SU-DHL-6 (cell line): ENCODE data around the gene GRAMD1B.

ENCODE experiments used
- H2AFZ ChIP-seq: fragments of 200-600 bp; sonication (generic); 2 replicates; pipeline ENCODE4 v1.6.1; 2014; ENCODE audit warnings: low read depth, mild to moderate bottlenecking, moderate library complexity, mixed read lengths, antibody characterized with exemption, low read length; ENCODE audit not compliant: severe bottlenecking
- H3F3A ChIP-seq: fragments of 200-600 bp; shearing (Covaris generic); 2 replicates; pipeline ENCODE4 v1.6.0; 2016; ENCODE audit warnings: antibody characterized with exemption, mild to moderate bottlenecking; ENCODE audit not compliant: insufficient read depth
- H3K27ac ChIP-seq: fragments of 200-600 bp; sonication (generic); 2 replicates; pipeline ENCODE4 v1.5.1; 2016; ENCODE audit warnings: low read depth, mild to moderate bottlenecking, low read length, moderate library complexity, mixed read lengths
- H3K27me3 ChIP-seq: fragments of 200-600 bp; sonication (generic), shearing (Covaris generic); 2 replicates; pipeline ENCODE4 v1.6.0; 2014; ENCODE audit warnings: mild to moderate bottlenecking, low read length
- H3K36me3 ChIP-seq: fragments of 200-600 bp; sonication (generic); 2 replicates; pipeline ENCODE4 v1.6.1; 2014; ENCODE audit warnings: mild to moderate bottlenecking, low read length, mixed read lengths
- H3K4me2 ChIP-seq: fragments of 300-600, 200-600 bp; shearing (Covaris generic), sonication (generic); 2 replicates; pipeline ENCODE4 v1.6.0; 2014; ENCODE audit warnings: low read length, low read depth, mild to moderate bottlenecking; ENCODE audit not compliant: poor library complexity, severe bottlenecking
- H3K4me3 ChIP-seq: fragments of 200-600 bp; sonication (generic); 2 replicates; pipeline ENCODE4 v1.5.1; 2014; ENCODE audit warnings: antibody characterized with exemption, low read length, mild to moderate bottlenecking, mixed read lengths; ENCODE audit not compliant: insufficient read depth, poor library complexity, severe bottlenecking
- H3K79me2 ChIP-seq: fragments of 200-600 bp; sonication (generic); 2 replicates; pipeline ENCODE4 v1.6.1; 2014; ENCODE audit warnings: mild to moderate bottlenecking, low read length, moderate library complexity; ENCODE audit not compliant: insufficient read depth
- H3K9ac ChIP-seq: fragments of 200-600 bp; sonication (generic); 2 replicates; pipeline ENCODE4 v1.7.0; 2014; ENCODE audit warnings: mild to moderate bottlenecking, low read length
- H3K9me2 ChIP-seq: fragments of 200-600 bp; sonication (generic); replicated peaks from 2 replicates; pipeline ENCODE4 v1.6.1; 2014; ENCODE audit warnings: low read length; ENCODE audit not compliant: insufficient read depth
- H3K9me3 ChIP-seq: fragments of 200-600 bp; sonication (generic); 2 replicates; pipeline ENCODE4 v1.6.1; 2014; ENCODE audit warnings: low read length, mixed read lengths; ENCODE audit not compliant: insufficient read depth
- H4K20me1 ChIP-seq: fragments of 200-600 bp; sonication (generic); 2 replicates; pipeline ENCODE4 v1.6.1; 2014; ENCODE audit warnings: low read depth, mild to moderate bottlenecking, antibody characterized with exemption, low read length, moderate library complexity, mixed read lengths
- CTCF ChIP-seq: fragments of 200-600 bp; sonication (generic); IDR thresholded peaks from one replicate; pipeline ENCODE4 v1.5.1; 2017; ENCODE audit warnings: antibody characterized with exemption, mild to moderate bottlenecking, low read length, moderate library complexity; ENCODE audit not compliant: insufficient read depth, poor library complexity, severe bottlenecking
- EZH2phosphoT487 ChIP-seq: fragments of 200-600 bp; sonication (generic), shearing (Covaris generic); conservative IDR thresholded peaks from 2 replicates; pipeline ENCODE4 v1.6.1; 2018; ENCODE audit warnings: mild to moderate bottlenecking, antibody characterized with exemption, low read length, moderate library complexity, mixed read lengths

The GRAMD1B gene

GRCh38 chr11:123584186-123584585 is 154.1 kb downstream of the GRAMD1B start:
- Histone ChIP-seq H3K27me3 (no peaks in the 10 kb centered on the region), H3K9ac (no peak overlapping the region), H3K4me2 (no peak overlapping the region), H3K4me3 (no peak overlapping the region), H3K9me2 (no peaks in the 10 kb centered on the region), H4K20me1 (no peaks in the 10 kb centered on the region), H3K9me3 (no peaks in the 10 kb centered on the region), H2AFZ (no peak overlapping the region), H3K27ac (no peak overlapping the region), H3F3A (no peaks in the 10 kb centered on the region), H3K79me2 (no peaks in the 10 kb centered on the region), H3K36me3 (no peaks in the 10 kb centered on the region)
- no peak for TF ChIP-seq CTCF
- TF ChIP-seq EZH2phosphoT487, result no peak

GRCh38 chr11:123584737-123585136 is 154.7 kb downstream of the GRAMD1B start:
- Histone ChIP-seq H3K9me2 (no peaks in the 10 kb centered on the region), H3K9ac (no peak overlapping the region), H3K4me2 (no peak overlapping the region), H3K27me3 (no peaks in the 10 kb centered on the region), H3F3A (no peaks in the 10 kb centered on the region), H4K20me1 (no peaks in the 10 kb centered on the region), H3K27ac (no peak overlapping the region), H3K4me3 (no peak overlapping the region), H3K36me3 (no peaks in the 10 kb centered on the region), H3K9me3 (no peaks in the 10 kb centered on the region), H3K79me2 (no peaks in the 10 kb centered on the region), H2AFZ (no peak overlapping the region)
- TF ChIP-seq EZH2phosphoT487 (no peak), CTCF (no peak)

- Histone ChIP-seq H3K27me3 (no peaks in the 10 kb centered on the region), H2AFZ (no peak overlapping the region), H3K36me3 (no peaks in the 10 kb centered on the region), H3K9me2 (no peaks in the 10 kb centered on the region), H3F3A (no peaks in the 10 kb centered on the region), H3K4me2 (no peak overlapping the region), H4K20me1 (no peaks in the 10 kb centered on the region), H3K27ac (no peak overlapping the region), H3K4me3 (no peak overlapping the region), H3K79me2 (no peaks in the 10 kb centered on the region), H3K9ac (no peak overlapping the region), H3K9me3 (no peaks in the 10 kb centered on the region)
- TF ChIP-seq EZH2phosphoT487, result no peak
- no peak for TF ChIP-seq CTCF
Measured at GRCh38 chr11:123585206-123585605, 155.1 kb downstream of the GRAMD1B start.
